ENCODE data around the gene MAGOH.
"Not testable (repeated sequence)": the region's sequence is repeated elsewhere in the genome, so short reads cannot be mapped to it uniquely, and the experiment has no call there.

Gene MAGOH

GRCh38 chr1:53214376-53214940 lies 23.9 kb downstream of the MAGOH start:
- no peaks in the 10 kb centered on the region for H3K9me3 ChIP-seq (ENCODE audit: control insufficient read depth, low read depth, low read length)
- peaks cover 53% of the 10 kb centered on the region for H3K36me3 ChIP-seq (ENCODE audit: control insufficient read depth, low read depth, low read length)
- no peak overlapping the region for H3K4me3 ChIP-seq (ENCODE audit: low read length)
- no peak overlapping the region for H3K27ac ChIP-seq (ENCODE audit: low read length)
- no peak overlapping the region for H3K9ac ChIP-seq (ENCODE audit: low read length)
- no peaks in the 10 kb centered on the region for H3K27me3 ChIP-seq (ENCODE audit: control insufficient read depth, insufficient read depth, low read length)
- H3K4me1 ChIP-seq (ENCODE audit: control insufficient read depth, low read depth, low read length), result no peaks in the 10 kb centered on the region

- H3K36me3 ChIP-seq (ENCODE audit: control insufficient read depth, low read depth, low read length), result peaks cover 58% of the 10 kb centered on the region
These were observed 27.4 kb downstream of the MAGOH start for GRCh38 chr1:53210954-53211353.

GRCh38 chr1:53210352-53210751 lies 28.0 kb downstream of the MAGOH start:
- Histone ChIP-seq H3K27ac (ENCODE audit: low read length) (no peak overlapping the region), H3K4me3 (ENCODE audit: low read length) (no peak overlapping the region), H3K4me1 (ENCODE audit: control insufficient read depth, low read depth, low read length) (no peaks in the 10 kb centered on the region), H3K9me3 (ENCODE audit: control insufficient read depth, low read depth, low read length) (peaks cover 15% of the 10 kb centered on the region), H3K36me3 (ENCODE audit: control insufficient read depth, low read depth, low read length) (peaks cover 53% of the 10 kb centered on the region), H3K9ac (ENCODE audit: low read length) (no peak overlapping the region), H3K27me3 (ENCODE audit: control insufficient read depth, insufficient read depth, low read length) (no peaks in the 10 kb centered on the region)

More at GRCh38 chr1:53210954-53211353, 27.4 kb downstream of the MAGOH start:
- peaks cover 10% of the 10 kb centered on the region for H3K9me3 ChIP-seq (ENCODE audit: control insufficient read depth, low read depth, low read length)
- no peak overlapping the region for H3K9ac ChIP-seq (ENCODE audit: low read length)
- H3K27ac ChIP-seq (ENCODE audit: low read length), result no peak overlapping the region
- H3K4me1 ChIP-seq (ENCODE audit: control insufficient read depth, low read depth, low read length), result no peaks in the 10 kb centered on the region
- H3K4me3 ChIP-seq (ENCODE audit: low read length), result no peak overlapping the region
- no peaks in the 10 kb centered on the region for H3K27me3 ChIP-seq (ENCODE audit: control insufficient read depth, insufficient read depth, low read length)

GRCh38 chr1:53207726-53208125 lies 30.6 kb downstream of the MAGOH start:
- Histone ChIP-seq H3K27me3 (ENCODE audit: control insufficient read depth, insufficient read depth, low read length) (no peaks in the 10 kb centered on the region), H3K9me3 (ENCODE audit: control insufficient read depth, low read depth, low read length) (peaks cover 16% of the 10 kb centered on the region), H3K9ac (ENCODE audit: low read length) (no peak overlapping the region), H3K36me3 (ENCODE audit: control insufficient read depth, low read depth, low read length) (peaks cover 46% of the 10 kb centered on the region), H3K4me1 (ENCODE audit: control insufficient read depth, low read depth, low read length) (no peaks in the 10 kb centered on the region), H3K4me3 (ENCODE audit: low read length) (no peak overlapping the region), H3K27ac (ENCODE audit: low read length) (no peak overlapping the region)

- Histone ChIP-seq H3K27me3 (ENCODE audit: control insufficient read depth, insufficient read depth, low read length) (no peaks in the 10 kb centered on the region), H3K9ac (ENCODE audit: low read length) (no peak overlapping the region), H3K4me1 (ENCODE audit: control insufficient read depth, low read depth, low read length) (no peaks in the 10 kb centered on the region), H3K4me3 (ENCODE audit: low read length) (no peak overlapping the region), H3K36me3 (ENCODE audit: control insufficient read depth, low read depth, low read length) (peaks cover 50% of the 10 kb centered on the region), H3K27ac (ENCODE audit: low read length) (no peak overlapping the region), H3K9me3 (ENCODE audit: control insufficient read depth, low read depth, low read length) (peaks cover 16% of the 10 kb centered on the region)
These were observed 31.5 kb downstream of the MAGOH start for GRCh38 chr1:53206735-53207379.

GRCh38 chr1:53206083-53206685 lies 32.1 kb downstream of the MAGOH start:
- not testable (repeated sequence) for H3K4me3 ChIP-seq (ENCODE audit: low read length); H3K9ac ChIP-seq (ENCODE audit: low read length); H3K4me1 ChIP-seq (ENCODE audit: control insufficient read depth, low read depth, low read length); H3K27me3 ChIP-seq (ENCODE audit: control insufficient read depth, insufficient read depth, low read length); H3K27ac ChIP-seq (ENCODE audit: low read length)
- peaks cover 16% of the 10 kb centered on the region for H3K9me3 ChIP-seq (ENCODE audit: control insufficient read depth, low read depth, low read length)
- peaks cover 48% of the 10 kb centered on the region for H3K36me3 ChIP-seq (ENCODE audit: control insufficient read depth, low read depth, low read length)

DNA sequence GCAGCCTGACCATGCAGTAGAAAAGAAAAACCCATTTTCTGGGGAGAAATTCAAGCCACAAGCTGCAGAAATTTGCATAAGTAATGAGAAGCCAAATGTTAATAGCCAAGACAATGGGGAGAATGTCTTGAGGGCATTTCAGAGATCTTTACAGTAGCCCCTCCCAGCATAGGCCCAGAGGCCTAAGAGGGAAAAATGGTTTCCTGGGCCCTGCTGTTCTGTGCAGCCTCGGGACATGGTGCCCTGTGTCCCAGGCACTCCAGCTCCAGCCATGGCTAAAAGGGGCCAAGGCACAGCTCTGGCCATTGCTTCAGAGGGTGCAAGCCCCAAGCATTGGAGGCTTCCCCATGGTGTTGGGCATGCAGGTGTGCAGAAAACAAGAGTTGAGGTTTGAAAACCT lies 32.8 kb downstream of the MAGOH start:
- H3K27ac ChIP-seq (ENCODE audit: low read length); H3K4me1 ChIP-seq (ENCODE audit: control insufficient read depth, low read depth, low read length); H3K4me3 ChIP-seq (ENCODE audit: low read length); H3K27me3 ChIP-seq (ENCODE audit: control insufficient read depth, insufficient read depth, low read length); H3K9ac ChIP-seq (ENCODE audit: low read length): not testable (repeated sequence)
- Histone ChIP-seq H3K36me3 (ENCODE audit: control insufficient read depth, low read depth, low read length) (peaks cover 42% of the 10 kb centered on the region), H3K9me3 (ENCODE audit: control insufficient read depth, low read depth, low read length) (peaks cover 16% of the 10 kb centered on the region)

GRCh38 chr1:53203466-53203865 lies 34.9 kb downstream of the MAGOH start:
- Histone ChIP-seq H3K27ac (ENCODE audit: low read length) (no peak overlapping the region), H3K36me3 (ENCODE audit: control insufficient read depth, low read depth, low read length) (peaks cover 30% of the 10 kb centered on the region), H3K4me3 (ENCODE audit: low read length) (no peak overlapping the region), H3K27me3 (ENCODE audit: control insufficient read depth, insufficient read depth, low read length) (no peaks in the 10 kb centered on the region), H3K9ac (ENCODE audit: low read length) (no peak overlapping the region), H3K9me3 (ENCODE audit: control insufficient read depth, low read depth, low read length) (peaks cover 16% of the 10 kb centered on the region), H3K4me1 (ENCODE audit: control insufficient read depth, low read depth, low read length) (no peaks in the 10 kb centered on the region)

DNA sequence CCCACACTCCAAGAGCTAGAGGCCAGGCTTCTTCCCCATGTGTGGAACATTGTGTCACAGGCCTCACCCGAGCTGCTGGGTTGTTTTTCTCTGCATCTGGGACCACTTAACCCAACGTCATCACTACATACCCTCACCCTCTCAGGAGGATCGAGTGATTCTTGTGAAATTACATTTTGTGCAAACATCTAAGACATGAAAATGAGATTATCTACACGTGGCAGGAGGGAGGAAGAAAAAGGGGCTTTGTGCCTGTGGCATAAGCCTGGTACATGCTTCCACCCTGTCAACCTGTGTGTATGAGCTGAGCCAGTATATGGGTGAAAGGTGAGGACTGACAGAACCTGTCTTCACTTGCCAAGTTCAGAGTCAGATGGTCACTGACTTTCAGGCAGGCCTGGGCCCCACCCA lies 40.1 kb downstream of the MAGOH start:
- peaks cover 11% of the 10 kb centered on the region for H3K27me3 ChIP-seq (ENCODE audit: control insufficient read depth, insufficient read depth, low read length)
- H3K4me3 ChIP-seq (ENCODE audit: low read length), result no peak overlapping the region
- no peak overlapping the region for H3K9ac ChIP-seq (ENCODE audit: low read length)
- peaks cover 14% of the 10 kb centered on the region for H3K36me3 ChIP-seq (ENCODE audit: control insufficient read depth, low read depth, low read length)
- peaks cover 12% of the 10 kb centered on the region for H3K4me1 ChIP-seq (ENCODE audit: control insufficient read depth, low read depth, low read length)
- H3K9me3 ChIP-seq (ENCODE audit: control insufficient read depth, low read depth, low read length), result no peaks in the 10 kb centered on the region
- H3K27ac ChIP-seq (ENCODE audit: low read length), result no peak overlapping the region

GRCh38 chr1:53197291-53198200 lies 40.8 kb downstream of the MAGOH start:
- Histone ChIP-seq H3K4me3 (ENCODE audit: low read length) (peak overlapping the region; percentile 89), H3K27ac (ENCODE audit: low read length) (peak overlapping the region; percentile 24)

DNA sequence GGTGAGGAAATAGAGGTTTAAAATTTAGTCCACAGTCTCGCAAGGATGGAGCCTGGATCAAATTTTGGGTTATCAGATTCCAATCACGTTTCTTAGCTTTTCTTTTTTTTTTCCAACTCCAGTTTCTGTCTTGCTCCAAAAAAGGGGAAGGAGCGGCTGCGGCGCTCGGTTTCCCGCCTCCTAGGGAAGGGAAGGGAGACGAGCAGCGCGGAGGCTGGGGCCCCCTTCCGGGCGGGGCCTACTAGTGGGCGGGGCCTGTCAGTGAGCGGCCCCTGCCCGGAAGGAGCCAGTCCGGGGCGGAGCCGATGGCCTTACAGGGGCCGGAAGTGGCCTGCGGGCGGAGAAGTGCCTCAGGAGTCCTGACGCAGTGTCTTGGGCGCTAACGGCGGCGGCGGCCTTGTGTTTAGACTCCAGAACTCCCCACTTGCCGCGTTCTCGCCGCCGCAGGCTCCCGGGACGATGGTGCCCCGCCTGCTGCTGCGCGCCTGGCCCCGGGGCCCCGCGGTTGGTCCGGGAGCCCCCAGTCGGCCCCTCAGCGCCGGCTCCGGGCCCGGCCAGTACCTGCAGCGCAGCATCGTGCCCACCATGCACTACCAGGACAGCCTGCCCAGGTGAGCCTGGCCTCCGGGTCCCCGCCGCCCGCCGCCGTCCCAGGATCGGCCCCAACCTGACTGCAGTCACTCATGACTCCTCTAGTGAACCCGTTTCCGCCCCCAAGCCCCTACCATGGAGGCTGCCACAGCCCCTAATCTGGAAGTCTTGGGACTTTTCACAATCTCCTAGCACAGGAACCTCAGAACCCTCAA lies 41.6 kb downstream of the MAGOH start, which contains the start of gene CPT2:
TSS of gene CPT2 (plus strand) at position 340 of the 806 bp plus-strand sequence. CDS start at position 460, 120 bp downstream.
- Histone ChIP-seq H3K27me3 (ENCODE audit: control insufficient read depth, insufficient read depth, low read length) (peaks cover 11% of the 10 kb centered on the region), H3K4me1 (ENCODE audit: control insufficient read depth, low read depth, low read length) (peaks cover 12% of the 10 kb centered on the region), H3K9ac (ENCODE audit: low read length) (peak within 1 kb of the TSS; percentile 86)

More at GRCh38 chr1:53197291-53198200, 40.8 kb downstream of the MAGOH start:
- Histone ChIP-seq H3K9me3 (ENCODE audit: control insufficient read depth, low read depth, low read length) (no peaks in the 10 kb centered on the region), H3K27me3 (ENCODE audit: control insufficient read depth, insufficient read depth, low read length) (peaks cover 11% of the 10 kb centered on the region), H3K4me1 (ENCODE audit: control insufficient read depth, low read depth, low read length) (peaks cover 12% of the 10 kb centered on the region), H3K9ac (ENCODE audit: low read length) (peak overlapping the region; percentile 86), H3K36me3 (ENCODE audit: control insufficient read depth, low read depth, low read length) (peaks cover 7% of the 10 kb centered on the region)

More for the DNA sequence above, 41.6 kb downstream of the MAGOH start, which contains the start of gene CPT2:
- peak within 1 kb of the TSS; percentile 24 for H3K27ac ChIP-seq (ENCODE audit: low read length)
- H3K4me3 ChIP-seq (ENCODE audit: low read length), result peak within 1 kb of the TSS; percentile 89
- no peaks in the 10 kb centered on the region for H3K36me3 ChIP-seq (ENCODE audit: control insufficient read depth, low read depth, low read length)
- no peaks in the 10 kb centered on the region for H3K9me3 ChIP-seq (ENCODE audit: control insufficient read depth, low read depth, low read length)

Measured in iPS-18a (cell line).